ENCODE measurements around the gene PFKM.
"Not testable (repeated sequence)": the region's sequence is repeated elsewhere in the genome, so short reads cannot be mapped to it uniquely, and the experiment has no call there.

PFKM gene

DNA sequence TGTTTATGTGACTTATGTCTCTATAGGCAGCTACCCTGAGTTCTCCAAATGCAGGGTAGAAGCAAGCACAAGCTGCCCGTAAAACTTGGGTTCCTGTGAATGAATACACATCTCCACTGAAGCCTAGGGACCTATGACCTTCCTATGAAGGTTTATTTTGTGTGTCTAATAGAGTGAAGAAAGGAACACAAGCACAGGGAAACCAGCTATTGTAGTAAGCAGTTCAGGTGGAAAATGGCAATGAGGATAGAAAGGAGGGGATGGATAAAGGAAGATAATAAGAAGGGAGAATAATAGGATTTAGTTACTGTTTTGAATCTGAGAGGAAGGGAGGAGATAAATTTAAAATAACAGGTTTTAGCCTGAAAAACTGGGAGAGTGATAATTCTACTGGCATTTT is 2.4 kb downstream of the PFKM start:
- H3K4me3 ChIP-seq (ENCODE audit: low read depth, low read length), result no peak overlapping the region
- TF ChIP-seq, protein P1, sequence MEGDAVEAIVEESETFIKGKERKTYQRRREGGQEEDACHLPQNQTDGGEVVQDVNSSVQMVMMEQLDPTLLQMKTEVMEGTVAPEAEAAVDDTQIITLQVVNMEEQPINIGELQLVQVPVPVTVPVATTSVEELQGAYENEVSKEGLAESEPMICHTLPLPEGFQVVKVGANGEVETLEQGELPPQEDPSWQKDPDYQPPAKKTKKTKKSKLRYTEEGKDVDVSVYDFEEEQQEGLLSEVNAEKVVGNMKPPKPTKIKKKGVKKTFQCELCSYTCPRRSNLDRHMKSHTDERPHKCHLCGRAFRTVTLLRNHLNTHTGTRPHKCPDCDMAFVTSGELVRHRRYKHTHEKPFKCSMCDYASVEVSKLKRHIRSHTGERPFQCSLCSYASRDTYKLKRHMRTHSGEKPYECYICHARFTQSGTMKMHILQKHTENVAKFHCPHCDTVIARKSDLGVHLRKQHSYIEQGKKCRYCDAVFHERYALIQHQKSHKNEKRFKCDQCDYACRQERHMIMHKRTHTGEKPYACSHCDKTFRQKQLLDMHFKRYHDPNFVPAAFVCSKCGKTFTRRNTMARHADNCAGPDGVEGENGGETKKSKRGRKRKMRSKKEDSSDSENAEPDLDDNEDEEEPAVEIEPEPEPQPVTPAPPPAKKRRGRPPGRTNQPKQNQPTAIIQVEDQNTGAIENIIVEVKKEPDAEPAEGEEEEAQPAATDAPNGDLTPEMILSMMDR (IDR thresholded peaks at IDR 0.05; ENCODE audit: low read depth, low read length), result no peak
- in situ Hi-C loops (cut with HindIII; ENCODE audit: low sequenced_read_pairs), result no loop called here
- DNase-seq (ENCODE audit: low read depth, low spot score), result no peak

DNA sequence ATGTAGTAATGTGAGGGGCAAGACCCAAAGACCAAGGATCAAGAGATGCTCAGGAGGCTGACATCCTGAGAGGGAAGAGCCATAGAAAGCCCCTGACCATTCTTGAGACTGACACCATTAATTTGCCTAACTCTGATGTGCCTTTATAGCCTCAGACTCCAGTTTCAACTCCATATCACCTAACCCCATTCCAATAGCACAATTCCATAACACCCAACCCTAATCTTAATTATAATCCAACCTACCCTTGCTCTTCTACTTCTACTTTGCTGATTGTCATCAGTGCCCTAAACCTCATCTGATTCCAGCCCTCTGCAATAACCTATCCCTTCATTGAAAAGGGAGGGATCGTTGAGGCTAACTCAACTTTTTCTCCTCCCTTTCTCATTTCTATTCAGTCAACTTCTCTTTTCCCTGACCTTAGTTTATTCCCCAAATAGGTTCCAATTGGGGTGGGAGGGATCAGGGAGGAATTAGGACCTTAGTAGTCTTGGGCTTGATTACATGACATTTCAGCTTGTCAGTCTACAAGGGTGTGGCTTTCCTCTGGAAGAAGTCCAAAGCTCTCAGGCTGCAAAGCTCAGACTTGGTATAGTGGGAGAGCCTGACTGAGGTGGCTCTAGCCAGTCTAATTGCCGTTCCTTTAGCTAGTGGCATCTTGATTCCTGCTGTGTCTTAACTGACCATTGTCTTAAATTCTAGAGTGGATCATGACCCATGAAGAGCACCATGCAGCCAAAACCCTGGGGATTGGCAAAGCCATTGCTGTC is 3.1 kb downstream of the PFKM start:
- TF ChIP-seq, protein P1 (IDR thresholded peaks at IDR 0.05; ENCODE audit: low read depth, low read length), result no peak

DNA sequence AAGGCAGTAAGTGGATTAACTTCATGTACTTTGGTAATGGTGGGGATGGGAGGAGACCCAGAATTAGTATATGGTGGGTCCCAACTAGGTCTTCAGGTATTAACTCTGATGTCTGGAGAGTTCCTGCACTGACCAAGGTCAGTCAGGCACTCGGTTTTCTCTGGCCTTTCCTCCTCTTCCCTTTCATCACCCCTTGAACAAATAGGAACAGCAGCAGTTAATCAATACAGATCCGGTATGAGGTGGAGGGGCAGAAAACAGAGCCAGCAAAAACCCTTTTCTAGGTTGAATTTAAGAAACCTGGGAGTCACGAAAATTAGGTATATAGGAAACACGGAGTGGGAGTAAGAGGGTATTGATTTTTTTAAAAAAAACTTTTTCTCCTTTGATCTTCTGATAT is 4.0 kb downstream of the PFKM start:
- TF ChIP-seq, protein P1 (IDR thresholded peaks at IDR 0.05; ENCODE audit: low read depth, low read length), result no peak
- H3K4me3 ChIP-seq (ENCODE audit: low read depth, low read length), result no peak overlapping the region
- DNase-seq (ENCODE audit: low read depth, low spot score), result no peak
- in situ Hi-C loops (cut with HindIII; ENCODE audit: low sequenced_read_pairs), result no loop called here

More for the DNA sequence above, 3.1 kb downstream of the PFKM start:
- in situ Hi-C loops (cut with HindIII; ENCODE audit: low sequenced_read_pairs), result no loop called here
- DNase-seq (ENCODE audit: low read depth, low spot score), result no peak
- H3K4me3 ChIP-seq (ENCODE audit: low read depth, low read length), result no peak overlapping the region

DNA sequence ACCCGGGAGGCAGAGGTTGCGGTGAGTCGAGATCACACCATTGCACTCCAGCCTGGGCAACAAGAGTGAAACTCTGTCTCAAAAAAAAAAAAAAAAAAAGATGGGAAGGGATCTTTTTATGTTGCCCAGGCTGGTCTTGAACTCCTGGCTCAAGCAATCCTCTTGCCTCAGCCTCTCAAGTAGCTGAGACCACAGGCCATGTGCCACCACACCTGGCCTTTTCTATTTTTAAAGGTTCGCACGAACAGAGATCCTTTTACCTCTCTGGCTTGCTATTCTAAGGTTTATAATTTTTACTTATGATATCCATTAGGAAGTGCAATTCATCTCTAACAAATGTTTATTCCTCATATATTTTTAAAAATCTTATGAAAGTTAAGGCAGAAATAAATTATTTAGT is 6.4 kb downstream of the PFKM start:
- in situ Hi-C loops (cut with HindIII; ENCODE audit: low sequenced_read_pairs); DNase-seq (ENCODE audit: low read depth, low spot score); H3K4me3 ChIP-seq (ENCODE audit: low read depth, low read length): not testable (repeated sequence)

DNA sequence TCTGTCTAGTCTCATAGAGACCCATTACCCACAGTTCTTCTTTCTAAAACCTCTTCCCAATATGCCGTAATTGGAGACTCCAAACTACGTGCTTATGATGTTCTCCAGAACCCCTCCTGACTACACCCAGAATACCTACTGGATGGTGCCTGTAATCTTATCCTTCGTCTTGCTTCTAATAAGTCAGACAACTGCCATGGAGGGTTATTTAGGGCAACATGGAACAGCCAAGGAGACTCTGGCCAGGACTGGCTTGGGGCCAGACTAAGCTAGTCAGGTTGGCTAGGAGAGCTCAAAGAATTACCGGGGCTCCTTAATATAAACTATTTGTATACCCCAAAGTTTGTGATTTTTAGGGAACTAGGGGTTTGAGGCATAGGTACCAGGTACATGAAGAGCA is 6.8 kb downstream of the PFKM start:
- no peak for DNase-seq (ENCODE audit: low read depth, low spot score)
- no peak overlapping the region for H3K4me3 ChIP-seq (ENCODE audit: low read depth, low read length)
- in situ Hi-C loops (cut with HindIII; ENCODE audit: low sequenced_read_pairs), result no loop called here
- TF ChIP-seq, protein P1 (IDR thresholded peaks at IDR 0.05; ENCODE audit: low read depth, low read length), result no peak

DNA sequence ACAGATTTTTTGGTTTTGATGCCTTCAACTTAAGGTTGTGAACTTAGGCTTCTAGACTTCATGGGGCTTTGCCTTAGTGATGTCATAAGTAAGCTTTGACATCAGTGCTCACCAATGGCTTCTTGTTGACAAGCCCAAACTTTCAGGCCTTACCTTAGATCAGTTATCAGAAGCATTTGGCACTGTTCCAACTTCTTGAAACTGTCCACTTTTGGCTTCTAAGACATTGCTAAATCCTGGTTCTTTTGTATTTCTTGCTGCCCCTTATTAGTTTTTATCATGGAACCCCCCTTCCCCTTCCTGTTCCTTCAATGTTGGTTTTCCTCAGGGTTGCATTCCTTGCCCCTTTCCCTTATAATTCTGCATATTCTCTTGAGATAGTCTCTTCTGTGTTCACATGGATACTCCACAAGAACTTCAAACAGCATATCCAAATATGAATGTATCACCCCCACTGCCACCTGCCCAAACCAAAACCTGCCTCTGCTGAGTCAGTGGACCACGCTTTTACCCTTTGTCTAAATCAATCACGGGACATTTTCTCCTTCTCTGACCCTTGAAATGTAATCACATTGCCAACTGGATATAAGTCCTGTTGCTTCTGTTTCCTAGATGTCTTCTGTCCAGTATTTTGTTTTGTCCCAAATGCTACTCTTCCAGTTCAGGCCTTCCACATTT is 7.9 kb downstream of the PFKM start:
- in situ Hi-C loops (cut with HindIII; ENCODE audit: low sequenced_read_pairs), result no loop called here
- TF ChIP-seq, protein P1 (IDR thresholded peaks at IDR 0.05; ENCODE audit: low read depth, low read length), result no peak
- no peak for DNase-seq (ENCODE audit: low read depth, low spot score)
- no peak overlapping the region for H3K4me3 ChIP-seq (ENCODE audit: low read depth, low read length)

DNA sequence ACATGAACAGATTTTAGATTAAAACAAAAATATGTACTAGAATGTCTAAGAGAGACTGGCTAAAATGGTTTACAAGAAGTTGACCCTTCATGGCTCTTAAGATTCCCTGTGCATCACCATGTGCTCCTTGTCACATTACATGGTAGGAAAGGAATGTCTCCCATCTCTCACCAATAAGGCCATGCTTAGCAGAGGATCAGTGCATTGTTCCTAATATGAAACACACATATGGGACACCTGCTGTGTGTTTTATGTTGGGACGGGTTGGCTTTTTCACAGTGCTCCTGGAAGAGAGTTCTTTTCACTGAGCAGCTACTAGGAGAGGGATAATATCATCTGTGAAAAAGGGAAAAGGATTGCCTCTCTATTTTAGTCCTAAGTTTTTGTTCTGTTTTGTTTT is 9.6 kb downstream of the PFKM start:
- TF ChIP-seq, protein P1 (IDR thresholded peaks at IDR 0.05; ENCODE audit: low read depth, low read length), result no peak

More for the DNA sequence above, 9.6 kb downstream of the PFKM start:
- DNase-seq (ENCODE audit: low read depth, low spot score), result peak; percentile 3
- in situ Hi-C loops (cut with HindIII; ENCODE audit: low sequenced_read_pairs), result no loop called here
- H3K4me3 ChIP-seq (ENCODE audit: low read depth, low read length), result no peak overlapping the region
